GM19240 (cell line): ENCODE results near the gene RCE1.
A peak's percentile ranks its signal among the peaks of the same experiment; 100 is the strongest.
"Not testable (repeated sequence)": the region's sequence is repeated elsewhere in the genome, so short reads cannot be mapped to it uniquely, and the experiment has no call there.

ENCODE experiments used
- DNase-seq: peaks from one replicate; pipeline ENCODE4 v3.0.0; 2011; ENCODE audit warnings: low spot score; ENCODE audit not compliant: insufficient read length

RCE1 gene

GRCh38 chr11:66842896-66843775, at the start of gene RCE1:
Gene RCE1 (plus strand): TSS chr11:66843441. CDS start chr11:66843456, 15 bp downstream.
- peak; percentile 88 for DNase-seq

GRCh38 chr11:66799815-66800214, 43.4 kb upstream of the RCE1 start:
- not testable (repeated sequence) for DNase-seq

- DNase-seq, result peak; percentile 8
Observed at GRCh38 chr11:66800720-66801428, 42.4 kb upstream of the RCE1 start.

- no peak for DNase-seq
Observed at GRCh38 chr11:66809592-66809991, 33.6 kb upstream of the RCE1 start.

- DNase-seq, result no peak
Observed at GRCh38 chr11:66810576-66811185, 32.6 kb upstream of the RCE1 start.

- no peak for DNase-seq
Observed at GRCh38 chr11:66814678-66815077, 28.6 kb upstream of the RCE1 start.

GRCh38 chr11:66815646-66816045, 27.6 kb upstream of the RCE1 start:
- DNase-seq, result no peak

- DNase-seq, result no peak
Observed at GRCh38 chr11:66818231-66818955, 24.8 kb upstream of the RCE1 start.

GRCh38 chr11:66820381-66820780, 22.9 kb upstream of the RCE1 start:
- no peak for DNase-seq

GRCh38 chr11:66820901-66821300, 22.3 kb upstream of the RCE1 start:
- DNase-seq, result no peak

GRCh38 chr11:66823700-66824099, 19.5 kb upstream of the RCE1 start:
- no peak for DNase-seq

- not testable (repeated sequence) for DNase-seq
Observed at GRCh38 chr11:66824573-66824972, 18.7 kb upstream of the RCE1 start.

GRCh38 chr11:66834539-66834845, 8.7 kb upstream of the RCE1 start:
- no peak for DNase-seq

- DNase-seq, result no peak
Observed at GRCh38 chr11:66834943-66835342, 8.3 kb upstream of the RCE1 start.

GRCh38 chr11:66835768-66836405, 7.4 kb upstream of the RCE1 start:
- DNase-seq, result no peak

- DNase-seq, result no peak
Observed at GRCh38 chr11:66840317-66841091, 2.7 kb upstream of the RCE1 start.

GRCh38 chr11:66841861-66842260, 1.4 kb upstream of the RCE1 start:
- no peak for DNase-seq

GRCh38 chr11:66842501-66842895, 743 bp upstream of the RCE1 start:
- no peak for DNase-seq

GRCh38 chr11:66843776-66844495, 695 bp downstream of the RCE1 start:
- DNase-seq, result no peak
